H54 (cell line): ENCODE results near the gene NR6A1.

Source experiments
- DNase-seq: peaks from one replicate; pipeline ENCODE4 v3.0.0; 2011; ENCODE audit warnings: low spot score, mixed read lengths; ENCODE audit not compliant: insufficient read length
- FAIRE-seq: peaks from 3 replicates; lab custom pipeline; 2011; peaks lifted over from hg19 to GRCh38; lab: Jason Lieb, UNC
- POLR2A ChIP-seq: IDR thresholded peaks from 2 replicates; pipeline ENCODE4 v1.6.1; 2011; ENCODE audit warnings: low read depth, mild to moderate bottlenecking, low read length

Gene NR6A1

GRCh38 chr9:124472770-124473169 lies 298.3 kb downstream of the NR6A1 start:
- TF ChIP-seq POLR2A = no peak
- FAIRE-seq = no peak

GRCh38 chr9:124471761-124472160 lies 299.4 kb downstream of the NR6A1 start:
- no peak for TF ChIP-seq POLR2A
- FAIRE-seq = no peak
- no peak for DNase-seq

More at GRCh38 chr9:124472770-124473169, 298.3 kb downstream of the NR6A1 start:
- DNase-seq = no peak

GRCh38 chr9:124470726-124471125 lies 300.4 kb downstream of the NR6A1 start:
- DNase-seq = no peak
- no peak for FAIRE-seq
- no peak for TF ChIP-seq POLR2A

GRCh38 chr9:124470306-124470705 lies 300.8 kb downstream of the NR6A1 start:
- FAIRE-seq (no peak), DNase-seq (no peak)
- TF ChIP-seq POLR2A = no peak

GRCh38 chr9:124469011-124469832 lies 301.9 kb downstream of the NR6A1 start:
- no peak for DNase-seq
- FAIRE-seq = no peak
- TF ChIP-seq POLR2A = no peak

GRCh38 chr9:124468061-124468740 lies 302.9 kb downstream of the NR6A1 start:
- TF ChIP-seq POLR2A = no peak
- DNase-seq = no peak
- FAIRE-seq = no peak

GRCh38 chr9:124467410-124468060 lies 303.6 kb downstream of the NR6A1 start:
- no peak for TF ChIP-seq POLR2A
- DNase-seq (no peak), FAIRE-seq (no peak)
